HG03066 (cell line): ENCODE results near the gene GLTP.

Source experiments
- ATAC-seq: cut with Tn5 transposase; IDR thresholded peaks from one replicate; pipeline ENCODE4 v1.9.1; 2021; ENCODE audit warnings: low read depth; ENCODE audit not compliant: unreplicated experiment

Gene GLTP

GRCh38 chr12:109847142-109847735, 33.1 kb downstream of the GLTP start:
- ATAC-seq = no peak

DNA sequence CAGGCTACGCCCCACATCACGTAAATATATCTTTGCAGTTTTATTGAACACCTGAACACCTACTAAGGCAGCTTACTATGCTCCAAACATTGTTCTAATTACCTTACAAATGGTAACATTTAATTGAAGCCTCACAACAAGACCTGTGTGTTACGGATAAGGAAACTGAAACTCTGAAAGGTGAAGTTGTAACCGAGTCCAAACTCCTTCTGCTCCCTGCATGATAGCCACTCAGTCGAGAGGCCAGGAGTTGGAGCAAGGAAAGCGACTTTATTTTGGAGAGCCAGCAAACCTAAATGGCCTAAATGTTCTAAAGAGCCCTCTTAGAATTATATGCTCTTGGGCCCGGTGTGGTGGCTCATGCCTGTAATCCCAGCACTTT, 34.5 kb downstream of the GLTP start:
- no peak for ATAC-seq

GRCh38 chr12:109844983-109845823, 35.1 kb downstream of the GLTP start:
- peak; percentile 56 for ATAC-seq

GRCh38 chr12:109844091-109844490, 36.2 kb downstream of the GLTP start:
- ATAC-seq = no peak

- no peak for ATAC-seq
Observed at GRCh38 chr12:109842021-109842420, 38.3 kb downstream of the GLTP start.

DNA sequence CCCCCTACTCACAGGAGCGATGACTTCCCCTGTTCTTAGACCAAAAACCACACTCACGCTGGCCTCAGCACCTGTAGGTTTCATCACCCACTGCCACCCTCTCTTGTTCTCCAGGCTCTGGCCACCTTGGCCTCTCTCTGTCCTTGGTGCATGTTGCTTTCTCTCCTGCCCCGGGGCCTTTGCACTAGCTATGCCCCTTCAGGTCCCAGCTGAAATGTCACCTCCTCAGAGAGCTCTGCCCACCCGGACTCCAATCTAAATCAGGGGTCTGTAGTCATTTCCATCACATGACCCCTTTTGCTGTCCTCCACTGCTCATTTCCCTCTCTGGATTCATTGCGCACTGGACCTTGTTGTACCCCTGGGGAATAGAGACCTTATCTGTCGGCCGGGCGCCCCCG, 39.0 kb downstream of the GLTP start:
- ATAC-seq = no peak

DNA sequence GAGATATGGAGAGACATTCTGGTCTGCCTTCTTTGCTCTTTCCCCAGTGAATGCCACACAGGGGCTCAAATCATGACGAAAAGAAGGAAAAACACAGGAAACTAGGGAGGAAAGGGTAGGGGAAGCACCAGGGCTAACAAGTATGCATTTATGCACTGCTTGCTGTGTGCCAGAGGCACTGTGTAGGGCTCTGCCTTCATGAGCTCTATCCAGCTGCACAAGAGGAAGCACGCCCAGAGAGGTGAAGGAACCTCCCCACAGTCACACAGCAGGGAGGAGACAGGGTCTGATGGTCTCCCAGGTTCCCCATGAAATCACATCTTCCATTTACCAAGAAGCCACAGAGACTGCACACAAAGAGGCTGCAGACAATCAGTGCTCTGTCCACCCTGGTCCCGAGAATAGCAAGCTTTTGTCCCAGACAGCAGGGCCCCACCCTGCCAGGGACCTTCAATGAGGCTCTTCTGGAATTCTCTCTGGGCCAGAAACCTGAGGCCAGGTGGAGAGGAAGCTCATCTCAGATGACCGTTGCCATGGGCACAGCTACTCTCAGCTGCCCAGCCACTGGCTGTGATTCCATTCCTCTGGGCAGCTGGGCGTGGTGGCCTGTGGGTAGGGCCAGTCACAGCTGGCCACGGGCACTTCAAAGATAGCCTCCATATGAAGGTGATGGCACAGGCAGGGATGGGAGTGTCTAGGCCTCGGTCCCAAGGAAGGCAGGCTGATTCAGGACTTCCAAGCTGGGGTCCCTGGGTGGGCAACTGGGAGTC, 39.9 kb downstream of the GLTP start:
- ATAC-seq = no peak

DNA sequence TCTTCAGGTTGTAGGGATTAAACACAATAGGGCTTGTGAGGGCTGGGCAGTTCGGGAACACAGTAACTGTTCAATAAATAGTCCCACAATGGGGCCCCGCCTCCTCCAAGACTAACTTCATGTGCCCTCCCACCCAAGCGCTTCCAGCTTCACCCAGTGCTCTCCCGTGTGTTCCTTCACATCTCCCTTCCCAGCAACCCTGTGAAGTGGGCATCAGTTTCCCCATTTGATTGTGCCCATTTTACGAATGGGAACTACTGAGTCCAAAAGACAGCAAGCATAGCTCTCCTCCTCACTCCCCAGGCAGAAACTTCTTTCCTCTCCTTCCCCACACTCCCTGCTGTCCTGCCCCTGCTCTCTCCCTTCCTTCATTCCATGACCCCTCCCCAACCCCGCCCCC, 40.9 kb downstream of the GLTP start:
- no peak for ATAC-seq

DNA sequence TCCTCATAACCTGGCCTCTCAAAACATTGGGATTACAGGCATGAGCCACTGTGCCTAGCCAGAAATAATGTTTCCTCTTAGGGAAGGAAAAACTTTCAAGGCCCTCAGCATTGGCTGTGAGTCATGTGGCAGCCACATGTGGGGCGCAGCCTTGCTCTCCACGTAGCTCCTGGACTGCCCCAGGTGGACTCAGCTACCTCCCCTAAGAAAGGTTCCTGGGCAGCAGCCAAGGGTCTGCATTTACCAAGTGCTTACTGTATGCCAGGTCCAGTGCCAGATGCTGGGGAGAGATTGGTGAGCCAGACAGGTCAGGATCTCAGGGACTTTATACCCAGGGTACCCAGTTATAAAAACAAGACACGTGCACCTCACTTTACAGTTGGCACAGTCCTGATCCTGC, 43.4 kb downstream of the GLTP start:
- ATAC-seq = no peak

DNA sequence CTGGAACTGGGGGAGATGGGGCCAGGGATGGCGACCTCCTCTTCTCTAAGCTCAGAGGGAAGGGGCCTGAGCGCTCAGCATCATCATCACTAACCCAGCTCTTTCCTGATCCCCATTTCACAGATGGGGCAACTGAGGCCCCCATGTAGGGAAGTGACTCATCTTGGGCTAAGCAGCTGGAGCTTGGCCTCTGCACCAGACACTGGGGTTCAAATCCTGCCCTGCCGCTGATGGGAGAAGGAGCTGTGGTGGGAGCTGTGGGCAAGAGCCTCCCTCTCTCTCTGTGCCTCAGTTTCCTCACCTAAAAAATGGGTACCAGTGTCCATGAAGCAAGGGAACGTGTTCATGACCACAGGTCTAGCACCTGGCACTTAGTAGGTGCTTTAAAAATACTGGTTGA, 44.5 kb downstream of the GLTP start:
- ATAC-seq = no peak

GRCh38 chr12:109833307-109834189, 46.8 kb downstream of the GLTP start, which contains the start of gene TRPV4:
TSS of gene TRPV4 (minus strand) at chr12:109833398. CDS start at chr12:109814796, 18,602 bp downstream.
- no peak for ATAC-seq

DNA sequence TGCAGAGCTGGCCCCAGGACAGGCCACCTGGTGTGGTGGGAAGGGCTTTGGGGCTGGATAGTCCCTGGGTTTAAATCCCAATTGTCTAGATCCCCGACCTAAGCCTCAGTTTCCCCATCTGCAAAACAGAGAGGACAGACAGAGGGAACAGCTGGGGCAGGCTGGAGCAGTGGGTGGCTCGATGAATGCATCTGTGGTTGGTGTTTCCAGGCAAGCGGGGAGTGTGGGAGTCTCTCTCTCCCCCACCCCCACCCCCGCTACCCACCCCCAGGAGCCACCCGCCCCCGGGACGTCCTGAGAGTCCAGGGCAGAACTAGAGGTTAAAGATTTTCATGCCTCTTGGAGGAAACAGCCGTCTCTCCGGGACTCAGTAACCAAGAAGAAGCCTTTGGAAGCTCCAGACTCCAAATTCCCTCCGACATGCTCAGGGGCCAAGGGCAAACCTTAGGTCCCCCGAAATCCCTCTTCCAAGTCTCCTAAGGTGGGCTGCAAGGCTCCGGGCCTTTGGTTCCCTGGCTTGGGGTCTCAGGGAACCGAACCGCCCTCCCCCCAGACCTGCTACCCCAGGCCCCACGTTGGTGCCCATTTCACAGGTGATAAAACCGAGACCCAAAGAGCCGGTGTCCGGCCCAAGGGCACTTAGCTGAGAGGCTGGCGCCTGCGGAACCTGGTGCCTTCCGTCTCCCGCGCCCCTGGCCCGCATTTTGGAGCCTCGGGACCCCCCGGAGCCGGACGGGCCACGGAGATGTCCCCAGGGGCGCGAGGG, 47.6 kb downstream of the GLTP start:
- no peak for ATAC-seq

GRCh38 chr12:109831929-109832328, 48.4 kb downstream of the GLTP start:
- ATAC-seq = no peak

DNA sequence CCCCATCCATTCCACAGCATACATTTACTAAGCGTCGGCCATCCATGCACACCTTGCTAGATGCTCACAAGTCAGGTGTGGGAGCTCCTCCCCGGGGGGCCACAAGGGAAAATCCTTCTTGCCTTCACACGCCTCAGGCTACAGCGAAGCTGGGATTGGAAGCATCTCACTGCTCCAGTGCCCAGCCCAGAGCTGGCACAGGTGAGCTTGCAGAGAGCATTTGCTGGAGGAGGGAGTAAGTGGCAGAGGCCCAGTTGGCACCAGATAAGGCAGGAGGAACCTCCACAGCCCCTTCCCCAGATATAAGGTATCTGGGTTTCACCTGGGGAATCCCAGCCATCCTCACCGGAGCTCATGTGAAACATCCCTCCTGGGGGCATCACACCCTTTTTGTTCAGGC, 49.0 kb downstream of the GLTP start:
- no peak for ATAC-seq

DNA sequence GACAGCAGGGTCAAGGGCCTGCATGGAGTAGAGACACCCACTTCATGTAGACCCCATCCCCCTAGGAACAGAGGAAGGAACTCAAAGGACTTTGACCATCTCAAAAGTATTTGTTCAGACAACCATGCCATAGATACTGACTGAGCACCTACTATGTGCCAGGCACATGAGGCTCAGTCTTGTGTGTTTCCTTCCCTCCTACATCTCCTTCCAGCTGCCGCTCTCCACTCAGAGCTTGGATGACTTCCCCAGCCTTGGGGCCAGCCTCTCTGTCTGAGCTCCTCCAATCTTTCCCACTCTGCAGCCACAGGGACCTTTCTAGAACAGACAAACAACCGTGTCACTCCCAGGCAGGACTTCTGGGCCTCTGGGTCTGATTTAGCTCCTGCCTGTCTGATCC, 49.6 kb downstream of the GLTP start:
- no peak for ATAC-seq

- ATAC-seq = no peak
Observed at GRCh38 chr12:109830267-109830666, 50.1 kb downstream of the GLTP start.

- ATAC-seq = no peak
Observed at GRCh38 chr12:109829667-109830066, 50.7 kb downstream of the GLTP start.

DNA sequence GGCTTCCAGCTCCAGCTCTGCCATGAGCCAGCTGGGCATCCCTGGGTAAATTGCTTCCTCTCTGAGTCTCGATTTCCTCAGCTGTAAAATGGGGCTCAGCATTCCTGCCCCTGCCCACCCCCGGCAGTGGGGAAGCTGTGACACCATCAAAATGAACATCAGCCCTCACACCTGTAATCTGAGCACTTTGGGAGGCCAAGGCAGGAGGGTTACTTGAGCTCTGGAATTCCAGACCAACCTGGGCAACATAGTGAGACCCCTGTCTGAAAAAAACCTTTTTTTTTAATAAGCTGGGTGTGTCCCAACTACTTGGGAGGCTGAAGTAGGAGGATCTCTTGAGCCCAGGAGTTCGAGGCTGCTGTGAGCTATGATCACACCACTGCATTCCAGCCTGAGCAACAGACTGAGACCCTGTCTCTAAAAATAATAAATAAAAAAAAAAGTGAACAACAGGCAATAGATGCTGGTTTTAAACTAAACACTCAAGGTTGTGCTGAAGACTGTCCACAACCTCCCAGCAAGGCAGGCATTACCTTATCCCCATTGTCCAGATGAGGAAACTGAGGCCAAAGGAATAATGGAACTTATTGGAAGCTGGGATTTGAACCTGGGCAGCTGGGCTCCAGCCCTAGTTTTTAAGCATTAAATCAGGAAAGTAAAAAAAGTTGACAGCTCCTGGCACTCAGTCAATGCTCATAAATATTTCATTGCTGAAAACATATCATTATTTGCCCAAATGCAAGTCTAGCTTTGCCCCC, 51.4 kb downstream of the GLTP start:
- no peak for ATAC-seq
